ENCODE results near the gene MACROD1.

The MACROD1 gene

DNA sequence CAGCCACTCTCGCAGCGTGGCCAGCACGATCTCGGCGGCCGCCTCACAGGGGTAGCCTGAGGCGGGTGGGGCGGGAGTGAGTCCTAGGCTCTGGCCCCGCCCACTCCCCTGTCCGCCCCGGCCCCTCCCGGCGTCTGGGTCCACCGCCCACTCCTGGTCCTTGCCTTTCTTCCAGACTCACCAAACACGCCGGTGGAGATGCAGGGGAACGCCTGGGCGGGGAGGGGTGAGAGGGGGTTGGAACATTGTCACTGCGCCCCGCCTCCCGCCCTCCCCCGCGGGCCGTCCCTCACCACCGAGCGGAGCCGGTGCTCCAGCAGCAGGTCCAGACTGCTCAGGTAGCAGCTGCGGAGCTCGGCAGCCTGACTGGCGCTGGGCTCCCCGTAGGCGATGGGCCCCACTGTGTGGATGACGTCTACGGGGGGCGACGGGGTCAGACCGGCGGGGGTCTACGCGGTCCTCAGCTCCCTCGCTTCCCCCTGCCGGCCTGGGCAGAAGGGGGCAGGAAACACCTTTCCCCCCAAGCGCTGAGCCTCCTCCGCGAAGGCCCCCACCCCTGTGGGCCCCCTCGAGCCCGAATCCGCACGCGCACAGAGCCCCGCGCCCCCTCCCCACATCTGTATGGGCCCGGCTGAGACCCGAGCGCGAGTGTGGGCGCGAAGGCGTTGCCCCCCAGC, 166.4 kb downstream of the MACROD1 start:
- no peak overlapping the region for H3K4me3 ChIP-seq (replicated peaks; ENCODE audit: low read depth, low read length)
- DNase-seq (ENCODE audit: extremely low read depth, low read depth) = no peak
- TF ChIP-seq, protein P1, sequence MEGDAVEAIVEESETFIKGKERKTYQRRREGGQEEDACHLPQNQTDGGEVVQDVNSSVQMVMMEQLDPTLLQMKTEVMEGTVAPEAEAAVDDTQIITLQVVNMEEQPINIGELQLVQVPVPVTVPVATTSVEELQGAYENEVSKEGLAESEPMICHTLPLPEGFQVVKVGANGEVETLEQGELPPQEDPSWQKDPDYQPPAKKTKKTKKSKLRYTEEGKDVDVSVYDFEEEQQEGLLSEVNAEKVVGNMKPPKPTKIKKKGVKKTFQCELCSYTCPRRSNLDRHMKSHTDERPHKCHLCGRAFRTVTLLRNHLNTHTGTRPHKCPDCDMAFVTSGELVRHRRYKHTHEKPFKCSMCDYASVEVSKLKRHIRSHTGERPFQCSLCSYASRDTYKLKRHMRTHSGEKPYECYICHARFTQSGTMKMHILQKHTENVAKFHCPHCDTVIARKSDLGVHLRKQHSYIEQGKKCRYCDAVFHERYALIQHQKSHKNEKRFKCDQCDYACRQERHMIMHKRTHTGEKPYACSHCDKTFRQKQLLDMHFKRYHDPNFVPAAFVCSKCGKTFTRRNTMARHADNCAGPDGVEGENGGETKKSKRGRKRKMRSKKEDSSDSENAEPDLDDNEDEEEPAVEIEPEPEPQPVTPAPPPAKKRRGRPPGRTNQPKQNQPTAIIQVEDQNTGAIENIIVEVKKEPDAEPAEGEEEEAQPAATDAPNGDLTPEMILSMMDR (IDR thresholded peaks at IDR 0.05; ENCODE audit: low read depth, low read length, missing control alignments) = no peak

DNA sequence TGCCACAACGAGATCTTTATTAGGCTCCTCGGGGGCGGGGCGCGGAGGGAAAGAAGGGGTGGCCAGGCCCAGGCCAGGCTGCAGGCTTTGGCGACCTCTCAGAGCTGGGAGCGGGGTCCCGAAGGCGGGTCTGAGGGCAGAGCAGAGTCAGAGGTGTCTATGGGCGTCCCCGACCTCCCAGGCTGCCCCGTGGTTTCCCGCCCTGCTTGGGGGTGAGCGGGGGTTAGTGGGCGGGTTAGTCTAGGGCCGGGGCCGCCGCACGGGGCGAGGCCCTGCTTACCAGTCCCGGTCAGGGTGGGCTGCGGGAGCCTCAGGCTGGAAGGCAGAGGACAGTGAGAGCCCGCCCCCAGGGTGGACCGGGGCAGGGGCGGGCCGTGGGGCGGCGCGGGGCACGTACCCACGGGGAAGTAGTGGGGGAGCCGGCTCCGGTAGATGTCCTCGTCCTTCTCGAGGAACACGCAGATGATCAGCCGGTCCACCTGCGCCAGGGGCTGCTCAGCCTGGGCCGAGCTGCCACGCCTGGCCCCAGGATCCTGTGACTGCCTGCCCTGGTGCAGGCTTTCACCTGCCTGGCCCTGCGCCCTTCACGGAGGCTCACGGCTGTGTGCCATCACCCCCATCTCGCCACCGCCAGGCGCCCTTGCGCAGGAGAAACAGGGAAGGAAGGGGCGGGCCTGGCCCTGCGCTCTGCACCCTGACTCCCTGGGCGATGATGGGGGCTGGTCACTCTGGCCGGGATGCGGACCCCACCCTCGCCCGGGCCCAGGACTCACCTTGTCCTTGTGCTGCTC, 167.2 kb downstream of the MACROD1 start:
- no peak for DNase-seq (ENCODE audit: extremely low read depth, low read depth)
- H3K4me3 ChIP-seq (replicated peaks; ENCODE audit: low read depth, low read length) = no peak overlapping the region
- TF ChIP-seq, protein P1 (IDR thresholded peaks at IDR 0.05; ENCODE audit: low read depth, low read length, missing control alignments) = no peak

DNA sequence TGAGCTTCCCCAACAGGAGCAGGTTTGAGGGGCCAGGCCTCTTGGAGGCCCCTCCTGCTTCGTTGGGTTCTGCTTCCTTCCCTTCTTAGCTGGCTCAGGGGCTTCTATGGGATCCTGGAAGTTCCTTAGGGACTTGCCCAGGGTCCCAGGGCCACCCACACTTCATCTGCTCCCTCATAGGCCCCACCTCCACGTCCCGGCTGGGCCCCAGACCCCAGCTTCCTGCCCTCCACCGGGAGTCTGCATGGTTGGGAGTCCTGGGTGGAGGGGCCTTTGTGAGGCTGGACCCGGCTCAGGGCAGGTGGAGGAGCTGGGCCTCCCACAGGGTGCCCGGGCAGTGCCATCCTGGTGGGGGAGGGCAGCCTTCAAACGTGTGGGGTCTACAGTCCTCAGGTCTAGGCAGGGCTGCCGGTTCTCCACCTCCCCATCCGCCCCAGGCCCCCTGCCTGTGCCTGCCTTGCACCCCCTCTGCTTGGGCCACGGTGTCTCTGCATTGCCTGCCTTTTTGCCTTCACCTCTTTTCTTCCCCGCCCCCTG, 168.0 kb downstream of the MACROD1 start:
- H3K4me3 ChIP-seq (replicated peaks; ENCODE audit: low read depth, low read length) = no peak overlapping the region
- DNase-seq (ENCODE audit: extremely low read depth, low read depth) = no peak
- TF ChIP-seq, protein P1 (IDR thresholded peaks at IDR 0.05; ENCODE audit: low read depth, low read length, missing control alignments) = no peak

DNA sequence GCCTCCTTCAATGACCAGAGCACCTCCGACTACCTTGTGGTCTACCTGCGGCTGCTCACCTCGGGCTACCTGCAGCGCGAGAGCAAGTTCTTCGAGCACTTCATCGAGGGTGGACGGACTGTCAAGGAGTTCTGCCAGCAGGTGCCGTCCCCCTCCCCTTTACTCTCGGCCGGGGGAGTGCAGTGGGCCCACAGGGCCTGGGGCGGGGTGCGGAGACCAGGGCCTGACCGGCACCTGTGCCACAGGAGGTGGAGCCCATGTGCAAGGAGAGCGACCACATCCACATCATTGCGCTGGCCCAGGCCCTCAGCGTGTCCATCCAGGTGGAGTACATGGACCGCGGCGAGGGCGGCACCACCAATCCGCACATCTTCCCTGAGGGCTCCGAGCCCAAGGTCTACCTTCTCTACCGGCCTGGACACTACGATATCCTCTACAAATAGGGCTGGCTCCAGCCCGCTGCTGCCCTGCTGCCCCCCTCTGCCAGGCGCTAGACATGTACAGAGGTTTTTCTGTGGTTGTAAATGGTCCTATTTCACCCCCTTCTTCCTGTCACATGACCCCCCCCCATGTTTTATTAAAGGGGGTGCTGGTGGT, 168.7 kb downstream of the MACROD1 start:
- TF ChIP-seq, protein P1 (IDR thresholded peaks at IDR 0.05; ENCODE audit: low read depth, low read length, missing control alignments) = no peak
- no peak overlapping the region for H3K4me3 ChIP-seq (replicated peaks; ENCODE audit: low read depth, low read length)
- DNase-seq (ENCODE audit: extremely low read depth, low read depth) = no peak

- TF ChIP-seq, protein P1 (IDR thresholded peaks at IDR 0.05; ENCODE audit: low read depth, low read length, missing control alignments) = no peak
- DNase-seq (ENCODE audit: extremely low read depth, low read depth) = no peak
- no peak overlapping the region for H3K4me3 ChIP-seq (replicated peaks; ENCODE audit: low read depth, low read length)
These were observed 169.4 kb downstream of the MACROD1 start for GRCh38 chr11:63996512-63996911.

GRCh38 chr11:63993993-63994392, 171.9 kb downstream of the MACROD1 start:
- TF ChIP-seq, protein P1 (IDR thresholded peaks at IDR 0.05; ENCODE audit: low read depth, low read length, missing control alignments) = no peak

More at GRCh38 chr11:63993993-63994392, 171.9 kb downstream of the MACROD1 start:
- no peak overlapping the region for H3K4me3 ChIP-seq (replicated peaks; ENCODE audit: low read depth, low read length)
- no peak for DNase-seq (ENCODE audit: extremely low read depth, low read depth)
